K562 (cell line): ENCODE measurements around the gene HK1.

Experiments used
- ATF1 ChIP-seq, 2 experiments: fragments of 450-650 bp in 1 of 2; IDR thresholded peaks; 2 replicates each; pipeline ENCODE4 v1.6.1; 2016; ENCODE audit warnings: missing compliant biosample characterization in 1 of 2, missing genetic modification characterization in 1 of 2
- BRCA1 ChIP-seq, 2 experiments: fragments of 450-650 bp in 1 of 2; sonication (generic) in 1 of 2; formaldehyde crosslinking in 1 of 2; IDR thresholded peaks; 2 replicates each; pipeline versions ENCODE4 v1.5.0 to v1.6.1; 2017 to 2020; ENCODE audit warnings: mild to moderate bottlenecking in 1 of 2, missing genetic modification reagents in 1 of 2
- CBX5 ChIP-seq: IDR thresholded peaks from 2 replicates; pipeline ENCODE4 v1.6.1; 2014; ENCODE audit warnings: low read depth, borderline replicate concordance
- CEBPB ChIP-seq: fragments of 450-650 bp; IDR thresholded peaks from 2 replicates; pipeline ENCODE4 v1.6.1; 2016; ENCODE audit warnings: missing genetic modification characterization, missing compliant biosample characterization
- CTCF ChIP-seq, 3 experiments: IDR thresholded peaks in 2 of 3; conservative IDR thresholded peaks in 1 of 3; 2 replicates each; pipeline ENCODE4 v1.5.1; 2011 to 2012; ENCODE audit warnings: low read length in 3 of 3, mild to moderate bottlenecking in 3 of 3, control low read depth in 2 of 3, improper control_type of control experiment in 1 of 3, inconsistent platforms in 1 of 3, low read depth in 1 of 3, mixed read lengths in 1 of 3, moderate library complexity in 1 of 3; ENCODE audit not compliant: insufficient read depth in 2 of 3
- HMG20A ChIP-seq: fragments of 450-650 bp; formaldehyde crosslinking; conservative IDR thresholded peaks from 2 replicates; pipeline ENCODE4 v1.4.0; 2020; ENCODE audit warnings: mild to moderate bottlenecking, mixed read lengths
- POLR2AphosphoS5 ChIP-seq: IDR thresholded peaks from 2 replicates; pipeline ENCODE4 v1.6.1; 2011; ENCODE audit warnings: mild to moderate bottlenecking, low read depth, low read length, moderate library complexity; ENCODE audit not compliant: control insufficient read depth, insufficient read depth
- TEAD2 ChIP-seq: fragments of 450-650 bp; IDR thresholded peaks from 2 replicates; pipeline ENCODE4 v1.6.1; 2016; ENCODE audit warnings: missing genetic modification characterization, control low read depth, missing compliant biosample characterization
- ZNF274 ChIP-seq: IDR thresholded peaks from 2 replicates; pipeline ENCODE4 v1.6.1; 2011; ENCODE audit warnings: low read depth, mild to moderate bottlenecking, low read length, moderate library complexity, borderline replicate concordance

- TF ChIP-seq POLR2AphosphoS5 (no peak), CTCF (IDR thresholded peaks at IDR 0.05 in 2 of 3, conservative IDR thresholded peaks at IDR 0.05 in 1 of 3; ENCODE audit: insufficient read depth in 2 of 3, low read depth in 1 of 3, low read length in 3 of 3) (no peak), HMG20A (CRISPR knock-in tag) (no peak), TEAD2 (tag) (no peak), BRCA1 (IDR thresholded peaks at IDR 0.05) (no peak), BRCA1 (CRISPR knock-in tag; IDR thresholded peaks at IDR 0.05) (no peak), CBX5 (no peak), ATF1 (CRISPR knock-in tag; IDR thresholded peaks at IDR 0.05) (no peak), ATF1 (tag; IDR thresholded peaks at IDR 0.05) (no peak), ZNF274 (no peak), CEBPB (tag) (no peak)
Observed at GRCh38 chr10:69234447-69234846, 43.8 kb upstream of the HK1 start.
